HepG2 (cell line): ENCODE data around the gene PTGIS. TPM values are rescaled to one million over a fixed set of nuclear protein-coding genes. Genes with fewer than 3 reads are reported as not detected.

Experiments used
- HDAC6 ChIP-seq: fragments of 200-600 bp; sonication (generic); IDR thresholded peaks from 2 replicates; pipeline ENCODE4 v1.7.0; 2017; ENCODE audit warnings: mild to moderate bottlenecking, antibody characterized with exemption, low read length, low read depth
- ISL2 ChIP-seq: sonication (generic); formaldehyde crosslinking; IDR thresholded peaks from 2 replicates; pipeline ENCODE4 v1.5.0; 2020; ENCODE audit warnings: missing genetic modification reagents
- MEIS2 ChIP-seq: sonication (generic); formaldehyde crosslinking; IDR thresholded peaks from 2 replicates; pipeline ENCODE4 v1.9.0; 2021; ENCODE audit warnings: mild to moderate bottlenecking, missing genetic modification reagents
- MXD3 ChIP-seq: IDR thresholded peaks from 2 replicates; pipeline ENCODE4 v1.6.1; 2016; ENCODE audit warnings: mild to moderate bottlenecking, missing biosample characterization, missing genetic modification reagents
- NFATC3 ChIP-seq: sonication (generic); formaldehyde crosslinking; IDR thresholded peaks from 2 replicates; pipeline ENCODE4 v1.5.1; 2020; ENCODE audit warnings: mild to moderate bottlenecking, missing genetic modification reagents
- PAXIP1 ChIP-seq: sonication (generic); formaldehyde crosslinking; conservative IDR thresholded peaks from 2 replicates; pipeline ENCODE4 v1.4.0; 2020; ENCODE audit warnings: mild to moderate bottlenecking, missing genetic modification reagents, moderate library complexity
- POLR2A ChIP-seq, 2 experiments: IDR thresholded peaks; 2 replicates each; pipeline ENCODE4 v1.6.1; 2011; ENCODE audit warnings: low read depth in 2 of 2, low read length in 2 of 2, mild to moderate bottlenecking in 1 of 2, moderate library complexity in 1 of 2; ENCODE audit not compliant: insufficient read depth in 1 of 2
- POLR2AphosphoS2 ChIP-seq: IDR thresholded peaks from 2 replicates; pipeline ENCODE4 v1.6.1; 2011; ENCODE audit warnings: low read depth, low read length, improper control_type of control experiment
- SNAPC2 ChIP-seq: sonication (generic); formaldehyde crosslinking; IDR thresholded peaks from 2 replicates; pipeline ENCODE4 v1.8.1; 2022; ENCODE audit warnings: mild to moderate bottlenecking, missing genetic modification reagents
- XRCC5 ChIP-seq: fragments of 200-400 bp; formaldehyde crosslinking; optimal IDR thresholded peaks from 2 replicates; pipeline ENCODE3; 2017; ENCODE audit warnings: mild to moderate bottlenecking, low read length
- ZNF225 ChIP-seq: sonication (generic); formaldehyde crosslinking; IDR thresholded peaks from 2 replicates; pipeline ENCODE4 v1.4.0; 2020; ENCODE audit warnings: mild to moderate bottlenecking, missing genetic modification reagents
- ZNF274 ChIP-seq: sonication (generic); formaldehyde crosslinking; IDR thresholded peaks from 2 replicates; pipeline ENCODE4 v1.5.1; 2020; ENCODE audit warnings: mild to moderate bottlenecking, missing genetic modification reagents
- ZNF496 ChIP-seq: sonication (generic); formaldehyde crosslinking; IDR thresholded peaks from 2 replicates; pipeline ENCODE4 v1.8.1; 2023; ENCODE audit warnings: mild to moderate bottlenecking, moderate library complexity, missing genetic modification reagents; ENCODE audit not compliant: insufficient replicate concordance
- ZNF607 ChIP-seq: sonication (generic); formaldehyde crosslinking; IDR thresholded peaks from 2 replicates; pipeline ENCODE4 v1.5.1; 2020; ENCODE audit warnings: missing genetic modification reagents, mild to moderate bottlenecking, borderline replicate concordance
- ZNF7 ChIP-seq: IDR thresholded peaks from 2 replicates; pipeline ENCODE4 v1.6.1; 2016; ENCODE audit warnings: missing biosample characterization, missing genetic modification reagents
- ZNF749 ChIP-seq: sonication (generic); formaldehyde crosslinking; IDR thresholded peaks from 2 replicates; pipeline ENCODE4 v1.8.0; 2022; ENCODE audit warnings: mild to moderate bottlenecking, missing genetic modification reagents, moderate library complexity, borderline replicate concordance
- polyA plus RNA-seq, 8 experiments: library from polyadenylated mRNA; depleted of rRNA in 3 of 8; stranded (reverse) in 7 of 8; unstranded in 1 of 8; fragments of >200 nt; fragmentation: Illumina TruSeq in 4 of 8; extraction: Trizol in 4 of 8; gene quantifications; 2 replicates each; pipeline versions ENCODE4 v1.2.1 to v1.2.3, GENCODE V29; 2011 to 2016; ENCODE audit warnings: low read depth in 4 of 8, missing spikeins in 1 of 8, mixed read lengths in 1 of 8; ENCODE audit not compliant: insufficient read depth in 1 of 8
- total RNA-seq, 5 experiments: library from RNA; depleted of rRNA; stranded (reverse); fragments of >200 nt; fragmentation: Illumina TruSeq; extraction: Trizol; gene quantifications; 2 replicates each; pipeline ENCODE4 v1.2.3, GENCODE V29; 2016; ENCODE audit warnings: low read depth in 1 of 5
- TF ChIP-seq, protein P1 (sequence below): sonication (generic); formaldehyde crosslinking; IDR thresholded peaks from 2 replicates; pipeline ENCODE4 v1.4.0; 2020; ENCODE audit warnings: missing genetic modification reagents, borderline replicate concordance
- TF ChIP-seq, protein P2 (sequence below), 2 experiments: sonication (generic) in 1 of 2; formaldehyde crosslinking in 1 of 2; IDR thresholded peaks; 2 replicates each; pipeline versions ENCODE4 v1.4.0 to v1.6.1; 2016 to 2020; ENCODE audit warnings: borderline replicate concordance in 1 of 2, low read depth in 1 of 2, mild to moderate bottlenecking in 1 of 2, missing genetic modification reagents in 1 of 2

Gene PTGIS
- total and polyA plus RNA-seq, 2 of the 13 experiments (the other 11 are each of a cell fraction or from before 2014, with no cell fraction given), result not detected

- TF ChIP-seq POLR2AphosphoS2, result no peak
- TF ChIP-seq SNAPC2, result no peak
- TF ChIP-seq ZNF7 (CRISPR knock-in tag), result no peak
- TF ChIP-seq, protein P1, sequence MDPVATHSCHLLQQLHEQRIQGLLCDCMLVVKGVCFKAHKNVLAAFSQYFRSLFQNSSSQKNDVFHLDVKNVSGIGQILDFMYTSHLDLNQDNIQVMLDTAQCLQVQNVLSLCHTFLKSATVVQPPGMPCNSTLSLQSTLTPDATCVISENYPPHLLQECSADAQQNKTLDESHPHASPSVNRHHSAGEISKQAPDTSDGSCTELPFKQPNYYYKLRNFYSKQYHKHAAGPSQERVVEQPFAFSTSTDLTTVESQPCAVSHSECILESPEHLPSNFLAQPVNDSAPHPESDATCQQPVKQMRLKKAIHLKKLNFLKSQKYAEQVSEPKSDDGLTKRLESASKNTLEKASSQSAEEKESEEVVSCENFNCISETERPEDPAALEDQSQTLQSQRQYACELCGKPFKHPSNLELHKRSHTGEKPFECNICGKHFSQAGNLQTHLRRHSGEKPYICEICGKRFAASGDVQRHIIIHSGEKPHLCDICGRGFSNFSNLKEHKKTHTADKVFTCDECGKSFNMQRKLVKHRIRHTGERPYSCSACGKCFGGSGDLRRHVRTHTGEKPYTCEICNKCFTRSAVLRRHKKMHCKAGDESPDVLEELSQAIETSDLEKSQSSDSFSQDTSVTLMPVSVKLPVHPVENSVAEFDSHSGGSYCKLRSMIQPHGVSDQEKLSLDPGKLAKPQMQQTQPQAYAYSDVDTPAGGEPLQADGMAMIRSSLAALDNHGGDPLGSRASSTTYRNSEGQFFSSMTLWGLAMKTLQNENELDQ (CRISPR knock-in tag), result no peak
- TF ChIP-seq ZNF225 (CRISPR knock-in tag), result no peak; the same call in 1 of the 2 replicates
- no peak for TF ChIP-seq ISL2 (CRISPR knock-in tag)
- TF ChIP-seq MEIS2 (CRISPR knock-in tag), result no peak
- TF ChIP-seq ZNF496 (CRISPR knock-in tag), result no peak
- 0 out of 2 replicates have a peak, but pooled peaks have one; percentile 28 for TF ChIP-seq NFATC3 (CRISPR knock-in tag)
- TF ChIP-seq HDAC6, result no peak
- no peak for TF ChIP-seq XRCC5
- no peak for TF ChIP-seq ZNF274 (CRISPR knock-in tag)
- TF ChIP-seq ZNF749, result no peak
- TF ChIP-seq, protein P2, sequence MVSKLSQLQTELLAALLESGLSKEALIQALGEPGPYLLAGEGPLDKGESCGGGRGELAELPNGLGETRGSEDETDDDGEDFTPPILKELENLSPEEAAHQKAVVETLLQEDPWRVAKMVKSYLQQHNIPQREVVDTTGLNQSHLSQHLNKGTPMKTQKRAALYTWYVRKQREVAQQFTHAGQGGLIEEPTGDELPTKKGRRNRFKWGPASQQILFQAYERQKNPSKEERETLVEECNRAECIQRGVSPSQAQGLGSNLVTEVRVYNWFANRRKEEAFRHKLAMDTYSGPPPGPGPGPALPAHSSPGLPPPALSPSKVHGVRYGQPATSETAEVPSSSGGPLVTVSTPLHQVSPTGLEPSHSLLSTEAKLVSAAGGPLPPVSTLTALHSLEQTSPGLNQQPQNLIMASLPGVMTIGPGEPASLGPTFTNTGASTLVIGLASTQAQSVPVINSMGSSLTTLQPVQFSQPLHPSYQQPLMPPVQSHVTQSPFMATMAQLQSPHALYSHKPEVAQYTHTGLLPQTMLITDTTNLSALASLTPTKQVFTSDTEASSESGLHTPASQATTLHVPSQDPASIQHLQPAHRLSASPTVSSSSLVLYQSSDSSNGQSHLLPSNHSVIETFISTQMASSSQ (IDR thresholded peaks at IDR 0.05; ENCODE audit: low read depth), result no peak
- TF ChIP-seq, protein P2 (CRISPR knock-in tag; IDR thresholded peaks at IDR 0.05; ENCODE audit: borderline replicate concordance), result peak; percentile 46
- TF ChIP-seq PAXIP1 (CRISPR knock-in tag), result 0 out of 2 replicates have a peak, but pooled peaks have one; percentile 17
- TF ChIP-seq POLR2A (IDR thresholded peaks at IDR 0.05; ENCODE audit: insufficient read depth in 1 of 2, low read depth in 2 of 2, low read length in 2 of 2), result no peak
- TF ChIP-seq MXD3 (CRISPR knock-in tag), result no peak; the same call in 1 of the 2 replicates
- no peak; the same call in 1 of the 2 replicates for TF ChIP-seq ZNF607 (CRISPR knock-in tag)
These were observed 47.6 kb upstream of the PTGIS start (continued) for GRCh38 chr20:49615401-49616153.
